PC-3 (cell line): ENCODE measurements around the gene DERA. TPM values are rescaled to one million over a fixed set of nuclear protein-coding genes. Genes with fewer than 3 reads are reported as not detected.
"Not testable (repeated sequence)": the region's sequence is repeated elsewhere in the genome, so short reads cannot be mapped to it uniquely, and the experiment has no call there.

Experiments
- ATAC-seq: fragments of 200-7000 bp; cut with Tn5 transposase; 2 replicates; pipeline ENCODE4 v1.9.1; 2020; ENCODE audit warnings: mild to moderate bottlenecking, moderate library complexity
- BruUV-seq: library from RNA; stranded (reverse); fragments of 400-500 nt; replicated peaks from 2 replicates; lab custom pipeline; 2021; lab: Mats Ljungman, UMichigan
- CTCF ChIA-PET: fragments of 300-600 bp; sonication (Branson Sonifier 250); formaldehyde crosslinking; loops from one replicate; lab custom pipeline; 2022; ENCODE audit warnings: antibody characterized with exemption; lab: Charles Lee
- POLR2A ChIA-PET: fragments of 300-600 bp; sonication (Branson Sonifier 250); formaldehyde crosslinking; loops from one replicate; lab custom pipeline; 2022; ENCODE audit warnings: antibody characterized with exemption; ENCODE audit not compliant: unreplicated experiment; lab: Charles Lee
- DNase-seq: peaks from one replicate; pipeline ENCODE4 v3.0.0-alpha.2; 2015
- H2AFZ ChIP-seq: fragments of 300-600 bp; sonication (generic); 2 replicates; pipeline ENCODE4 v1.6.0; 2016; ENCODE audit warnings: antibody characterized with exemption, low read length
- H3F3A ChIP-seq: fragments of 300-600 bp; sonication (generic); one replicate; pipeline ENCODE4 v1.6.0; 2017; ENCODE audit warnings: antibody characterized with exemption, low read length, control low read depth, mild to moderate bottlenecking; ENCODE audit not compliant: unreplicated experiment
- H3K27ac ChIP-seq: fragments of 300-600 bp; sonication (generic); 2 replicates; pipeline ENCODE4 v1.5.1; 2016; ENCODE audit warnings: mild to moderate bottlenecking, low read length
- H3K27me3 ChIP-seq: fragments of 300-600 bp; sonication (generic); 2 replicates; pipeline ENCODE4 v1.6.1; 2016; ENCODE audit warnings: low read length, mixed read lengths
- H3K36me3 ChIP-seq: fragments of 300-600 bp; sonication (generic); 2 replicates; pipeline ENCODE4 v1.6.1; 2016; ENCODE audit warnings: low read depth, mixed run types, low read length, mixed read lengths
- H3K4me1 ChIP-seq: fragments of 300-600 bp; sonication (generic); 2 replicates; pipeline ENCODE4 v1.5.1; 2016; ENCODE audit warnings: low read length; ENCODE audit not compliant: insufficient read depth
- H3K4me2 ChIP-seq: fragments of 300-600 bp; sonication (generic); 2 replicates; pipeline ENCODE4 v1.6.0; 2016; ENCODE audit warnings: low read length
- H3K4me3 ChIP-seq: fragments of 300-600 bp; sonication (generic); 2 replicates; pipeline ENCODE4 v1.5.1; 2016; ENCODE audit warnings: mild to moderate bottlenecking, low read length, mixed read lengths
- H3K79me2 ChIP-seq: fragments of 300-600 bp; sonication (generic); 2 replicates; pipeline ENCODE4 v1.6.1; 2017; ENCODE audit warnings: low read length, mixed read lengths
- H3K9ac ChIP-seq: fragments of 300-600 bp; sonication (generic); 2 replicates; pipeline ENCODE4 v1.6.0; 2016; ENCODE audit warnings: mild to moderate bottlenecking, low read length
- H3K9me2 ChIP-seq: fragments of 300-600 bp; sonication (generic); replicated peaks from 2 replicates; pipeline ENCODE4 v1.6.1; 2016; ENCODE audit warnings: mixed run types, low read length, mixed read lengths
- H3K9me3 ChIP-seq: fragments of 300-600 bp; sonication (generic); 2 replicates; pipeline ENCODE4 v1.6.1; 2016; ENCODE audit warnings: low read length, mixed read lengths
- H4K20me1 ChIP-seq: fragments of 300-600 bp; sonication (generic); 2 replicates; pipeline ENCODE4 v1.6.1; 2016; ENCODE audit warnings: low read length, mixed read lengths
- CTCF ChIP-seq: fragments of 300-600 bp; sonication (generic); conservative IDR thresholded peaks from 2 replicates; pipeline ENCODE4 v1.5.1; 2017; ENCODE audit warnings: antibody characterized with exemption, low read depth, mild to moderate bottlenecking, low read length
- EZH2 ChIP-seq: fragments of 300-600 bp; sonication (generic); IDR thresholded peaks from one replicate; pipeline ENCODE4 v1.6.1; 2017; ENCODE audit warnings: antibody characterized with exemption, mild to moderate bottlenecking, low read length; ENCODE audit not compliant: unreplicated experiment
- EZH2phosphoT487 ChIP-seq: fragments of 300-600 bp; sonication (generic); IDR thresholded peaks from 2 replicates; pipeline ENCODE4 v1.6.1; 2018; ENCODE audit warnings: mild to moderate bottlenecking, antibody characterized with exemption, low read length, borderline replicate concordance
- intact Hi-C: fragments of 100-400 bp; cut with micrococcal nuclease; formaldehyde crosslinking; loops from 2 replicates; pipeline ENCODE4 v1.9.0; 2023
- total RNA-seq: library from RNA; depleted of rRNA; stranded (reverse); fragments of >200 nt; gene quantifications from 2 replicates; pipeline ENCODE4 v1.2.3, GENCODE V29; 2014

DERA gene
- total RNA-seq, 1 experiment from 2014 or later: 49.4 TPM

GRCh38 chr12:15942475-15942874, 31.3 kb downstream of the DERA start:
- Histone ChIP-seq H3K36me3 (no peaks in the 10 kb centered on the region), H3K9me2 (no peaks in the 10 kb centered on the region), H2AFZ (no peak overlapping the region), H3K27ac (no peak overlapping the region), H3F3A (no peaks in the 10 kb centered on the region), H4K20me1 (no peaks in the 10 kb centered on the region), H3K9ac (no peak overlapping the region), H3K79me2 (no peaks in the 10 kb centered on the region), H3K27me3 (no peaks in the 10 kb centered on the region), H3K4me2 (no peak overlapping the region), H3K9me3 (no peaks in the 10 kb centered on the region), H3K4me3 (no peak overlapping the region), H3K4me1 (no peaks in the 10 kb centered on the region)
- DNase-seq (no peak), ATAC-seq (no peak; the same call in 1 of the 2 replicates)
- intact Hi-C loops: no loop called here
- POLR2A ChIA-PET: no interaction called here
- no peak for TF ChIP-seq EZH2phosphoT487
- no peak for TF ChIP-seq CTCF
- TF ChIP-seq EZH2: no peak
- CTCF ChIA-PET: no interaction called here
- no TSS peak for BruUV-seq

- H3K4me2 ChIP-seq, H2AFZ ChIP-seq, H4K20me1 ChIP-seq, H3K9ac ChIP-seq, POLR2A ChIA-PET, H3K79me2 ChIP-seq, H3K9me3 ChIP-seq, ATAC-seq, H3K27ac ChIP-seq, H3K9me2 ChIP-seq, H3K36me3 ChIP-seq, H3K27me3 ChIP-seq, BruUV-seq, CTCF ChIA-PET, DNase-seq, intact Hi-C loops, H3K4me3 ChIP-seq, H3K4me1 ChIP-seq, H3F3A ChIP-seq: not testable (repeated sequence)
Observed at GRCh38 chr12:15943519-15943918, 32.4 kb downstream of the DERA start.

- H3K79me2 ChIP-seq, POLR2A ChIA-PET, ATAC-seq, H3F3A ChIP-seq, H3K4me2 ChIP-seq, BruUV-seq, H2AFZ ChIP-seq, H3K9ac ChIP-seq, H3K9me2 ChIP-seq, H3K9me3 ChIP-seq, H4K20me1 ChIP-seq, DNase-seq, H3K4me1 ChIP-seq, H3K27ac ChIP-seq, H3K36me3 ChIP-seq, H3K27me3 ChIP-seq, H3K4me3 ChIP-seq, intact Hi-C loops, CTCF ChIA-PET: not testable (repeated sequence)
Observed at GRCh38 chr12:15948461-15948860, 37.3 kb downstream of the DERA start.

- Histone ChIP-seq H2AFZ (no peak overlapping the region), H3K9me3 (no peaks in the 10 kb centered on the region), H3K4me1 (peaks cover 30% of the 10 kb centered on the region), H3K27me3 (no peaks in the 10 kb centered on the region), H3K9ac (no peak overlapping the region), H3K4me3 (no peak overlapping the region), H3K9me2 (no peaks in the 10 kb centered on the region), H3F3A (no peaks in the 10 kb centered on the region), H3K79me2 (no peaks in the 10 kb centered on the region), H3K27ac (peak overlapping the region; percentile 96), H3K36me3 (no peaks in the 10 kb centered on the region), H4K20me1 (no peaks in the 10 kb centered on the region), H3K4me2 (no peak overlapping the region)
- no peak for DNase-seq
- ChIA-PET CTCF (no interaction called here), POLR2A (no interaction called here)
- TF ChIP-seq EZH2 (no peak), EZH2phosphoT487 (no peak), CTCF (no peak)
- BruUV-seq: no TSS peak
- intact Hi-C loops: no loop called here
- ATAC-seq: no peak
Observed at GRCh38 chr12:15955281-15955680, 44.1 kb downstream of the DERA start.
